A172 (cell line): ENCODE data around the gene ZNF653. TPM values are rescaled to one million over a fixed set of nuclear protein-coding genes. Genes with fewer than 3 reads are reported as not detected.
"Not testable (repeated sequence)": the region's sequence is repeated elsewhere in the genome, so short reads cannot be mapped to it uniquely, and the experiment has no call there.

Source experiments
- DNase-seq: peaks from one replicate; pipeline ENCODE4 v3.0.0-alpha.2; 2015; ENCODE audit warnings: low spot score
- total RNA-seq: library from RNA; depleted of rRNA; stranded (reverse); fragments of >200 nt; shearing (Covaris generic); gene quantifications from 2 replicates; pipeline ENCODE4 v1.2.3, GENCODE V29; 2014

The ZNF653 gene
- total RNA-seq, 1 experiment from 2014 or later, result 5.2 TPM

DNA sequence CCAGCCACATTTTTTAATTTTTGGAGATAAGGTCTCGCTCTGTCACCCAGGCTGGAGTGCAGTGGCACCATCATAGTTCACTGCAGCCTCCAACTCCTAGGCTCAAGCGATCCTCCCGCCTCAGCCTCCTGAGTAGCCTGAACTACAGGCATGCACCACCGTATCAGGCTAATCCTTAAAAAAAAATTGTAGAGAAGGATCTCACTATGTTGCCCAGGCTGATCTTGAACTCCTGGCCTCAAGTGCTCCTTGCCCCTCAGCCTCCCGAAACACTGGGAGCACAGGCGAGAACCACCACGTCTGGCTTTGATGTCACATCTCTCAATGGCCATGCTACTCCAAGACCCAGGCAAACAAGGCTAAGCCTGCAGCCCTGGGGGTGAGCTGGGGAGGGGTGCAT is 49.0 kb downstream of the ZNF653 start:
- no peak for DNase-seq

DNA sequence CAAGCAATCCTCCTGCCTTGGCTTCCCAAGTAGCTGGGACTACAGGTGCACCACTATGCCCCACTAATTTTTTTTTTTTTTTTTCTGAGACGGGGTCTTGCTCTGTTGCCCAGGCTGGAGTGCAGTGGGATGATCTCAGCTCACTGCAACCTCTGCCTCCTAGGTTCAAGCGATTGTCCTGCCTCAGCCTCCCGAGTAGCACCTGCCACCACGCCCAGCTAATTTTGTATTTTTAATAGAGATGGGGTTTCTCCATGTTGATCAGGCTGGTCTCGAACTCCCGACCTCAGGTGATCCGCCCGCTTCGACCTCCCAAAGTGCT is 50.4 kb downstream of the ZNF653 start:
- DNase-seq, result not testable (repeated sequence)

DNA sequence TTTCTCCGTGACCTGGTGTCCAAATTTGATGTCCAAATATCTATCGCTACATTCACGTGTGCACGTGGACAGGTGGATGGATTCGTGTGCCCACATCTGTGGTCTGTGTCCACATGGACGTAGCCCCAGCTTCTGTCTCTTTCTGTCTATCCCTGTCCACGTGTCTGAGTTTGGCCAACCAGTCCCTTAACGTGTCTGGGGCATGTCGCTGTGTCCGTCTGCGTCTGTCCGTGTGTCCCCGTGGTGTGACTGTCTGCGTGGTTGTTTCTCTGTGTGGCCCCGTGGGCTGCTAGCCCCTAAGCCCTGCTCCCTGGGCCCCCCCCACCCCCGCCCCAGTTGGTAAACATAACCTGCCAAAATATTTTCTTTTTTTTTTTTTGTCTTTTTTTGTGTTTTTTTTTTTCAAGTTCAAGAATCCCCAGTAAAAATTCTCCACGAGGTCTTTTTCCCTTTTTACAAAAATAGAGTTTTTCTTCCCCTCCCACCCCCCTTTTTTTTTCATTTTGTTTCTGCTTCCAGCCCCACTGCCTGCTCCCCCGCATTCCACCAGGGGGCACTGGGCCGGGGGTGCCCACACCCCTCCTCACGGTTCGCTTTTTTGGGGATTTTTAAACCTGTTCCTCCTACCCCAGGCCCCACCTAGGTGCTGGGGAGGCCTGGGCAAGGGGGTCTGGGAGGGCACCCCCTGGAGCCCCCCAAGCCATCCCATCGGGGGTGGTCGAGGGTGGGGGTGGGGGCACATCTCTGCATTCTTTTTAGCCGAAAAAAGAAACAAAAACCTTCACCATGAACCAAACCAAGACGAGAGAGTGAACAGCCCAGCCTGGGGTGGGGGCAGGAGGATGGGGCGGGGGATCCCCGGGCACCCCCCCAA is 51.9 kb downstream of the ZNF653 start:
- no peak for DNase-seq

GRCh38 chr19:11452620-11453310 is 52.9 kb downstream of the ZNF653 start:
- DNase-seq, result no peak

GRCh38 chr19:11451871-11452619 is 53.6 kb downstream of the ZNF653 start:
- no peak for DNase-seq

DNA sequence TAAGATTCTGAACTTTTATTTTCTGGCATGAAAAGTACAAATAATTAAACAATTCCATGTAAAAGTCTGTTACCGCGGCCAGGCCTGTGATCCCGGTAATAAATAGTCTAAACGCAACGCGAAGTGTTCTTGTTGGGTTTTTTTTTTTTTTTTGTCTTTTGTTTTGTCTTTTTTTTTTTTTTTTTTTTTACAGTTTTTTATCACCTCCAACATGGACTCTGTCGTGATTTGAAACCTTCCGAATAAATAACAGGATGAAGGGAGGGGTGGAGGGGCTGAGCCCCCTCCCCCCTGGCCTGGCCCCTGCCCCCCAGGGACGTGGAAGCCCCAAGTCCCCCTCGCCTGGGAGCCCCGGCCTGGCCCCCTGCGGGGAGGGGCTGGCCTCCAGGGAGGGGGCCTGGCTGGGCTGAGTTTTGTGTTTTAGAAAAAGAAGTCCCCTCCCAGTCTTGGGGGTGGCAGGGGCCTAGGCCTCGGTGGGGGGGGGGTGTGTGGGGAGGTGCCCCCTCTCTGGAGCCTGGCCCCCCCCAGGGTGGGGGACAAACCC is 54.2 kb downstream of the ZNF653 start:
- no peak for DNase-seq

DNA sequence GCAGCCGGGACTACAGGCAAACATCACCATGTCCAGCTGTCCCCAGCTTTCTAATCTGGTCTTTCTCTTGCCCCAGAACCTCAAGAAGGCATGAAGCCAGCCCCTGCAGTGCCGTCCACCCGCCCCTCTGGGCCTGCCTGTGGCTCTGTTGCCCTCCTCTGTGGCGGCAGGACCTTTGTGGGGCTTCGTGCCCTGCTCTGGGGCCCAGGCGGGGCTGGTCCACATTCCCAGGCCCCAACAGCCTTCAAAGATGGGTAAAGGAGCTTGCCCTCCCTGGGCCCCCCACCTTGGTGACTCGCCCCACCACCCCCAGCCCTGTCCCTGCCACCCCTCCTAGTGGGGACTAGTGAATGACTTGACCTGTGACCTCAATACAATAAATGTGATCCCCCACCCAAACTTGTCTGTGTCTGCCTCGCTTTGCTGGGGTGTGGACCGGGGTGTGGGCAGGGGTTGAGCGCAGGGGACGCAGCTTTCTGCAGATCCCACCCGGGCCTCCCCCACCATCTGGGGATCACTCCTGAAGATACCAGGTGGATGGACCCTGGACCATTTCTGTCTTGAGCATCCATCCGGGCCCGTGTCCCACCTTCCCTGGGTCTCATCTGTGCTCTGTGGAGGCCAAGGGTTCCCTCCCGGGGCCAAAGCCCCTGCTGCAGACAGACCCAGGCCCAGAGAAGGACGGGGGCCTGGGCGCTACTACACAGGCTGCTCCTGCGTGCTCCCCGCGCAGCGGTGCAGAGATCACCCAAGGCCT is 54.9 kb downstream of the ZNF653 start:
- no peak for DNase-seq

DNA sequence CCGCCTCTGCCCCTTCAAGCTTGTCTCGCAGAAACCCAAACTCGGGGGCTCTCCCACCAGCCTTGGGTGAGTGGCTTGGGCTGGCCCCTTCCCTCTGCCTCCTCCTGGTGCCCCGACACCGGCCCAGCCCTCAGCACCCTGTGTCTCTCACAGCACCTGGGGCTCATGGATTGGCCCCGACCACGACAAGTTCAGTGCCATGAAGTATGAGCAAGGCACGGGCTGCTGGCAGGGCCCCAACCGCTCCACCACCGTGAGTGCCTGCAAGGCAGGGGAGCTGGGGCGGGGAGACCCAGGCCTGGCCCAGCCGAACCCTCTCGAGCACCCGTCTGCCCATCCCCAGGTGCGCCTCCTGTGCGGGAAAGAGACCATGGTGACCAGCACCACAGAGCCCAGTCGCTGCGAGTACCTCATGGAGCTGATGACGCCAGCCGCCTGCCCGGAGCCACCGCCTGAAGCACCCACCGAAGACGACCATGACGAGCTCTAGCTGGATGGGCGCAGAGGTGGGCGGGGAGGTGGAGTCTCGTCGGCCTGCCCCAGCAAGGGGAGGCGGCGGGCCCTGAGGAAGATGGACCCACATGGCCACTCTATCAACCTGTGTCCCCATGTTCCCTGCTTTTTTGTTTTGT is 56.6 kb downstream of the ZNF653 start:
- no peak for DNase-seq

DNA sequence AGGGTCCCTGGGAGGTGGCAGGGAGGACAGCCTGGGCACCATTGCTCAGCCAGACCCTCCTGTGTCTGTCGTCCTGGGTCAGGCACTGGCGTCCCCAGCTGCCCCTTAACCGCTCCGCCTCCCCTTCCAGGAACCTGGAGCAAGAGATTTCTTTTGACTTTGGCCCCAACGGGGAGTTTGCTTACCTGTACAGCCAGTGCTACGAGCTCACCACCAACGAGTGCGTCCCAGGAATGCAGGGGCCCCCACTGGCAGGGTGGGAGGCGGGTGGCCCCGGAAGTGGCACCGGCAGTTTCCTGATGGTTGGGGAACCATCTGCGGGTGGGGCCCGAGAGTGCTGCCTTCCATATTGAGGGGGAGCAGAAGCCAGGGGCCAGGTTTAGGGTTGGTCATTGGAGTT is 57.2 kb downstream of the ZNF653 start:
- DNase-seq, result no peak

GRCh38 chr19:11447347-11448262 is 58.0 kb downstream of the ZNF653 start:
- DNase-seq, result no peak

GRCh38 chr19:11446652-11447301 is 58.9 kb downstream of the ZNF653 start:
- DNase-seq, result no peak

DNA sequence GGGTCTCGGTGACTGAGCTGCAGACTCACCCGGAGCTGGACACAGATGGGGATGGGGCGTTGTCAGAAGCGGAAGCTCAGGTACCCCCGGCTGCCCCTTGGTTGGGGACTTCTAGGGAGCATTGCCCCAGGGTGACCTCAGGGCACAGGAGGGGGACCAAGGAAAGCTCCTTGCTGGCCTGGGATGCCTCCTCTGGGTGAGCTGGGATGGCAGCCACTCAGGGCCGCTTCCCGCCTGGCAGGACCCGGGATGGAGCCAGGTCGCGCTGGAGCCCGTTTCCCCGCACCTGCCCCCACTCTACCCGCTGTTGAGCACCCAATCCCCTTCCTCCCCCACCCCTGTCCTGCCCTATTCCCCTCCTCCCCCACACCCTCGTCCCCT is 59.4 kb downstream of the ZNF653 start:
- DNase-seq, result no peak

DNA sequence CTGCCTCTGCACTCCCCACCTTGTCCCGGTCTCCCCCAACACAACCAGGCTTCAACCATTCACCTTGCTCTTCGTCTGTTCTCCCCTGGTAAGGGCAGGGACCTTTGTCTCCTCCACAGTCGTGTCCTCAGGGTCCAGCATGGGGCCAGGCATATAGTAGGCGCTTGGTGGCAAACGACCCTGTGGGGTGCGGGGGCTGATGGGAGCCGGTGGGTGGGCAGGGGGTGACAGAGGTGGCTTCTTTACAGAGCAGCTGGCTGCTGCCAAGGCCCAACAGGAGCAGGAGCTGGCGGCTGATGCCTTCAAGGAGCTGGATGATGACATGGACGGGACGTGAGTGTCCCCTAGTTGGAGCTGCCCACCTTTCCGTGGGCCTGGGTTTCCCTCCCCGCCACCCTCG is 60.5 kb downstream of the ZNF653 start:
- DNase-seq, result no peak

- DNase-seq, result no peak
Observed at GRCh38 chr19:11444059-11444458, 61.6 kb downstream of the ZNF653 start.

DNA sequence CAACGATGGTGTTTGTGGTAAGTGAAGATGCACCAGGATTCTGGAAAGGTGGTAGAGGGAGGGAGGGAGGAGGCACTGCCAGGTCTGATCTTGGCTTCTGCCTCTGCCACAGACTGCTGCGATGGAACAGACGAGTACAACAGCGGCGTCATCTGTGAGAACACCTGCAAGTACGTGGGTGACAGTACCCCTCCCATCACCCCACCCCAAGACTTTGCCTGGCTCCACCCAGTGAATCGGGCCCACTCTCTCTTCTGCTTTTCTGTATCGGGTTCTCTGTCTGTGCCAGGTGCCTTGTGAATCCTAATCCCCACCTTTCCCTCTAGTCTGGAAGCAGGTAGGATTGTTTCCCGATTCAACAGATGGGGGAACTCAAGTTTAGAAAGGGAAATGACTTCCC is 67.7 kb downstream of the ZNF653 start:
- no peak for DNase-seq

GRCh38 chr19:11435833-11436313 is 69.8 kb downstream of the ZNF653 start:
- peak; percentile 29 for DNase-seq

- peak; percentile 100 for DNase-seq
Observed at GRCh38 chr19:11435057-11435832, 70.4 kb downstream of the ZNF653 start, which contains the start of the genes ODAD3 and PRKCSH. Gene ODAD3 (minus strand): TSS chr19:11435121. CDS start chr19:11435016, 105 bp downstream. Gene PRKCSH (plus strand): TSS chr19:11435635. CDS start chr19:11436118, 483 bp downstream.

DNA sequence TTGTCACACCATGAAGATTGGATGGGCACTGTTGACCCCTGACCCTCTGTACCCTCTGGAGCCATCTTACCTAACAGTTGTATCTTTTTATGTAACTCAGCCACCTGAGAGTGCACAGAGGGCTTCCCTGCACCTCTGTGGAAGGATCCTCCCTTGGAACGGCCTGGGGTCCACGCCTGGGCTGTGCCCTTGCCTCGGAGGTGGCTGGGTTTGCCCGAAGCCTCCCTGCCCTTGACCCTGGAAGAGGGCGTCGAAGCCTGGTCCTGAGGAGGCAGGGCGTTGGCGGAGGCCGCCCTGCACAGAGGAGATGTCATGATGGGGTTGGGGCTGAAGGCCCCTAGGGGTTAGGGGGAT is 71.0 kb downstream of the ZNF653 start:
- no peak for DNase-seq
